ES-I3 (cell line): ENCODE measurements around the gene ACVR1B.

Source experiments
- H3K36me3 ChIP-seq: 2 replicates; pipeline ENCODE4 v1.6.1; 2013; ENCODE audit warnings: mild to moderate bottlenecking, low read length, control low read depth, moderate library complexity; ENCODE audit not compliant: insufficient read depth
- H3K4me1 ChIP-seq: 2 replicates; pipeline ENCODE4 v1.6.1; 2013; ENCODE audit warnings: mild to moderate bottlenecking, control low read depth, low read length; ENCODE audit not compliant: insufficient read depth
- H3K9ac ChIP-seq: 2 replicates; pipeline ENCODE4 v1.6.1; 2013; ENCODE audit warnings: low read depth, mild to moderate bottlenecking, low read length, moderate library complexity
- H3K9me3 ChIP-seq: 2 replicates; pipeline ENCODE4 v1.6.1; 2013; ENCODE audit warnings: mild to moderate bottlenecking, low read length, moderate library complexity; ENCODE audit not compliant: control insufficient read depth, insufficient read depth

The ACVR1B gene

DNA sequence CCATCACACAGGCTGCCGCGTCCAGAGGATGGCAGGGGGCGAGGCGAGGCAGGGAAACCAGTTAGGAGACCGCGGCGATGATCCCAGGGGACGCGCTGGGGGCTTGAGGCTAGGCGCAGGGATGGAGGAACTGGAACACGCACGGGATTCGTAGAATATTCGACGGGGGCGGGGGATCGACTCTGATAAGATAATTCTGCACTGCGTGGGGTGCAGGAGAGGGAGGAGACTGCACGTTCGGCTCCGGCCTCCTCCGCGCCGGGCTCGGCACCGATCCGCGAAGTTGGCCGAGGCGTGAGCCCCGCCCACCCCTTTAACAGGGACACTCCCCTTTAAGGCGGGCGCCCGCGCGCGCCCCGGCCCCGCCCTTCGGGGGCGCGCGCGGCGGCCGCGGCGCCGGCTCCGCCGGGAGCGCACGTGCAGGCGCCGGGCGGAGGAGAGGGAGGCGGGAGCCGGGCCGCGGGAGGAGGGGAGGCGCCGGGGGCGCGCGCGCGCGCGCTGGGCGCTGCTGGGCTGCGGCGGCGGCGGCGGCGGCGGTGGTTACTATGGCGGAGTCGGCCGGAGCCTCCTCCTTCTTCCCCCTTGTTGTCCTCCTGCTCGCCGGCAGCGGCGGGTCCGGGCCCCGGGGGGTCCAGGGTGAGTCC, at the start of gene ACVR1B:
Gene ACVR1B, plus strand, starts transcription at position 501 of the 644 bp plus-strand sequence. Its CDS starts 45 bp downstream, at position 546.
- H3K9ac ChIP-seq, result peak within 1 kb of the TSS; percentile 90
- peaks cover 6% of the 10 kb centered on the region; the same call in 1 of the 2 replicates for H3K4me1 ChIP-seq
- no peaks in the 10 kb centered on the region for H3K9me3 ChIP-seq
- H3K36me3 ChIP-seq, result no peaks in the 10 kb centered on the region

DNA sequence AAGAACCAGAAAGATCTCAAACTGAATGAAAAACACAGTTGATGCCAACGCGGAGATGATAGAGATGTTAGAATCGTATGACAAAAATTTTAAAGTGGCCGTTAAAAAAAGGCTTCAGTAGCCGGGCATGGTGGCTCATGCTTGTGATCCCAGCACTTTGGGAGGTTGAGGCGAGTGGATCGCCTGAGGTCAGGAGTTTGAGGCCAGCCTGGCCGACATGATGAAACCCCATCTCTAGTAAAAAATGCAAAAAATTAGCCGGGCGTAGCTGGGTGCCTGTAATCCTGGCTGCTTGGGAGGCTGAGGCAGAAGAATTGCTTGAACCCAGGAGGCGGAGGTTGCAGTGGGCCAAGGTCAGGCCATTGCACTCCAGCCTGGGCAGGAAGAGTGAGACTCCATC, 49.6 kb upstream of the ACVR1B start:
- Histone ChIP-seq H3K36me3 (no peaks in the 10 kb centered on the region), H3K9ac (no peak overlapping the region), H3K9me3 (no peaks in the 10 kb centered on the region), H3K4me1 (peaks cover 12% of the 10 kb centered on the region; the same call in 1 of the 2 replicates)

DNA sequence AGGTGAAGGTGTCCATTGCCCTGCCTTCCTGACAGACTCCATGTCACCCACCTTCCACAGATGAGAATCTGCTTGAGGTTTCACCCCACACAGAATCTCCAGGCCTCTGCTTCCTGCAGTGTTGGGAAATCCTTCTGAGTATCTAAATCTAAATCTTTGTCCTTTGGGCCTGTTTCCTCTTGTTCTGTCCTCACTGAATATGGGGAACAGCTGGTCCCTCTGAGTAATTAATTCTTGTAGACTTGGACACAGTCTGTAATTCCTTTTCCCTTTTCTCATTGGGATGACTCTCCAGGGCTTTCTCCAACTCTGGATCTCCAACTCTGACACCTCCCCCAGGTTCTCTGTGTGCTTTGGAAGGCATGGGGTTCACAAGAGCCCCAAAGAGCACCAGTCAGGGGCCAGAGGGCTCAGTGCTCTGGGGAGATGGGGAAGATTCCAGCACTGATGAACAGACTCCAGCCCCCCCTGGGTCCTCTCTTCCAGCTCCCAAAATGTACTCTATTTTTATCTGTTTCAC, 46.5 kb upstream of the ACVR1B start:
- peaks cover 12% of the 10 kb centered on the region; the same call in 1 of the 2 replicates for H3K4me1 ChIP-seq
- no peak overlapping the region for H3K9ac ChIP-seq
- H3K9me3 ChIP-seq, result no peaks in the 10 kb centered on the region
- no peaks in the 10 kb centered on the region for H3K36me3 ChIP-seq

DNA sequence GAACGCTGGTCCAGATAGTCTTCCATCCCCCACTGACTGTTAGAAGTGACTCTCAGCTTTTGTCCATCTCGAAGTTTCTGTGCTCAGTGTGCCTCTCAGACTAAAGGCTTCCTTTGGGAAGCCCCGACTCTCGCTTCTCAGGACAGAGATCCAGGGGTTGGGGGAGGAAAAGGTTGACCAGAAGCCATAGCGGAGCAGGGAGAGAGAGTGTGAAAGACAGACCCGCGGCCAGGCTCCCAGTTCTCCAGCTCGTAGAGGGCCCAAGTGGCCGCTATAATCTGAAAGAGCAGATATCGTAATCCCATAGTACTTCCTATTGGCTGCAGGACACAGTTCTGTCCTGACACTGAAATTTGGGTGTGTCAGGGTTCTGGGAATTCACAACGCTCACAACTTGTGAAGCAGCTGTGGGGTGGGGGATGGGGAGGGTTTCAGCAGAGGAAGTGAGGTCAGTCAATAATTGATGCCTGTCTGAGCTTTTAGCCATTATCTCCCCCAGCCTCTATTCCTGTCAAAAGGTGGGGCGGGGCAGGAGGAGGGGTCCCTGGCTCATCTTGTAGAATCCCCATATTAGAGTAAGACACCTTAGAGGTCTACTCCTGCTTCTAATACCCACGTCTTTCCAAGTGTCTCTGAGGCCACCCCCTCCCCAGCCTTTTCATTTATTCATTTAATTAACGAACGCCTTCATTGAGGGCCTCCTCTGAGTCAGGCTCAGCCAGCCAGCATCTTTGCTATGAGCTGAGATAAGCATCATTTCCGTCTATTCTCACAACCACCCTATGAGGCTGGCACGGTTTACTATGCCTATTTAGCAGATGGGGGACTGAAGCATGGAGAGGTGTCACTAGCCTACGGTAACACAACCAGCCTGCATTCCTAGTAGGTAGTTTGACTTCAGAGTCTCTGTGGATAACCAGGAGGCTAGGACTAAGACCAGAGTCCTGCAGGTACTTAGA, 45.7 kb upstream of the ACVR1B start:
- H3K9ac ChIP-seq, result no peak overlapping the region
- H3K36me3 ChIP-seq, result no peaks in the 10 kb centered on the region
- no peaks in the 10 kb centered on the region for H3K9me3 ChIP-seq
- H3K4me1 ChIP-seq, result peaks cover 12% of the 10 kb centered on the region; the same call in 1 of the 2 replicates

DNA sequence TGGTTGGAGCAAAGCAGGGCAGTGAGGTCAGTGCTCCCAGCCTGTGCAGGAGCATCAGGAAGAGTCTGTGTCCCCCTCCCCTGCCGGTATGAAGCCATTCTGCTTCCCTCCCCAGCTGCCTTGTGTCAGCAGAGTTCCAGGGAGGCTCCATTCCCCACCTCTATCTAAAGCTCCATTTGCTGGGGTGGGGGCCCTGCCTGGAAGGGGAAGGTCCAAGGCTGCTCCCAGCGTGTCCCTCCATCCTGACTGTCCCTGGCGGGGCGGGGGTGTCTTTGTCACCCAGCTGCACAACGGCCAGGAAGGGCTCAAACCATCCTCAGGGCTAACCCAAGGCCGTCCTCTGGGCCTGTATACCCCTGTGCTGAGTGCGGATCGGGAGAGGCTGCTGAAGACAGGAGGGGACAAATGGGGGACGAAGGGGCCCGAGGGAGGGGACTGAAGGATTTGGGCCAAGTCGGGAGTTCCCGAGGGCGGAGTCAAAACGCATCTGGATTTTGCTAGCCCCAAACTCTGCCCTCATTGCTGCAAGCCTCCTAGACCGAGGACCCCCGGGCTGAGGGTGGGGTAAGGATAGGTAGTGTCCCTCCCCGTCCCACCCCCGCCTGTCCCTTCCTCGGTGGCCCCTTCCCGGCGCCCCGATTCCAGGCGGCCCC, 44.9 kb upstream of the ACVR1B start:
- no peaks in the 10 kb centered on the region for H3K36me3 ChIP-seq
- H3K4me1 ChIP-seq, result peaks cover 12% of the 10 kb centered on the region; the same call in 1 of the 2 replicates
- no peaks in the 10 kb centered on the region for H3K9me3 ChIP-seq
- peak overlapping the region; percentile 56; the same call in 1 of the 2 replicates for H3K9ac ChIP-seq

DNA sequence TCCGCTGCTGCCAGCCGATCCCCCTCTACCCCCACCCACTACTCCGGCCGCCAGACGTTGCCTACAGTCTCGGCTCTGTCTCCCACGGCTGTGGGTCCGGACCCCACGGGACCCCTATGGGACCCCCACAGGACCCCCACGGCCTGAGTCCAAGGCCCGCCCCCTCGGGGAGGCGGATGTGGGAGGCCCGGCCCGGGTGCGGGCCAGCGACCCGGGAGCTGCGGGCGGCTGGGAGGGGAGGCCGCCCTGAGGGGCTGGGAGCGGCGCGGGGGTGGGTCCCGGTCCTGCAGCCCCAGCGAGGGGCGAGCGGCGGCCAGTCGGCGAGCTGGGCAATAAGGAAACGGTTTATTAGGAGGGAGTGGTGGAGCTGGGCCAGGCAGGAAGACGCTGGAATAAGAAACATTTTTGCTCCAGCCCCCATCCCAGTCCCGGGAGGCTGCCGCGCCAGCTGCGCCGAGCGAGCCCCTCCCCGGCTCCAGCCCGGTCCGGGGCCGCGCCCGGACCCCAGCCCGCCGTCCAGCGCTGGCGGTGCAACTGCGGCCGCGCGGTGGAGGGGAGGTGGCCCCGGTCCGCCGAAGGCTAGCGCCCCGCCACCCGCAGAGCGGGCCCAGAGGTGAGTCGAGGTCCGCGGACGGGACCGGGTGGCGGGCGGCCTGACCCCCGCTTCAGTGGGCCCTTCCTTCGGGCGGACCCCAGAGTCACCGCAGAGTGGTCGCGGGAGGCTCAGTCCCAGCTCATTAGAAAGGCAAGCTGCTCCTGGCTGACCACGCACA, 44.2 kb upstream of the ACVR1B start, which contains the start of gene ACVRL1:
Gene ACVRL1, plus strand, starts transcription at position 422 of the 773 bp plus-strand sequence. CDS start 4,971 bp downstream, outside the sequence.
- Histone ChIP-seq H3K9ac (peak within 1 kb of the TSS; percentile 56; the same call in 1 of the 2 replicates), H3K9me3 (no peaks in the 10 kb centered on the region), H3K4me1 (peaks cover 13% of the 10 kb centered on the region; the same call in 1 of the 2 replicates), H3K36me3 (no peaks in the 10 kb centered on the region)

DNA sequence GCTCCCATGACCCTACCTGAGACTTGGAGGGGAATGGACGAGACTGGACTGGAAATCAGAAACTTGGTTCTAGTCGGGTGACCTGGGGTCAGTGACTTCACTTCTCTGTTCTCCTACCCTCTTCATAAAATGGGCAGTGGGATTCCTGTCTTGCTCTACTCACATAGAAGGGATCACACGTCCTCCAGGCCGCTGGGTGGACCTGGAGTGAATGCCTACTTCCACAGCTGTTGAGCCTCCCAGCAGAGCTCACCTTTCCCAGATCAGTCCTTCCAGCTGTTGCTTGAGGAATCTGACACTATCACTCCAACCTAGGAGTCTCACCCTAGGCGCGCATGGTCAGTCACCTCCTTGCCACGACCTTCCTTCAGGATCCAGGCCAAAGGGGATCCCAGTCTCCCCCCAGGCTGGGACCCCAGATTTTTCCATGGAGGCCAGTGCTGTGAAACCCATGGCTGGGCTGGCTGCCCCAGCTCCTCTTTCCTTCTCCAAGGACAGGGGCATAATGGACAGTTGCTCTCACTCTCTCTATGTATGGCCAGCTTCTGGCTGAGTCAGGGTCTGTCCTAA, 43.6 kb upstream of the ACVR1B start:
- H3K4me1 ChIP-seq, result peaks cover 18% of the 10 kb centered on the region; the same call in 1 of the 2 replicates
- no peaks in the 10 kb centered on the region for H3K36me3 ChIP-seq
- H3K9me3 ChIP-seq, result no peaks in the 10 kb centered on the region
- peak overlapping the region; percentile 56; the same call in 1 of the 2 replicates for H3K9ac ChIP-seq

DNA sequence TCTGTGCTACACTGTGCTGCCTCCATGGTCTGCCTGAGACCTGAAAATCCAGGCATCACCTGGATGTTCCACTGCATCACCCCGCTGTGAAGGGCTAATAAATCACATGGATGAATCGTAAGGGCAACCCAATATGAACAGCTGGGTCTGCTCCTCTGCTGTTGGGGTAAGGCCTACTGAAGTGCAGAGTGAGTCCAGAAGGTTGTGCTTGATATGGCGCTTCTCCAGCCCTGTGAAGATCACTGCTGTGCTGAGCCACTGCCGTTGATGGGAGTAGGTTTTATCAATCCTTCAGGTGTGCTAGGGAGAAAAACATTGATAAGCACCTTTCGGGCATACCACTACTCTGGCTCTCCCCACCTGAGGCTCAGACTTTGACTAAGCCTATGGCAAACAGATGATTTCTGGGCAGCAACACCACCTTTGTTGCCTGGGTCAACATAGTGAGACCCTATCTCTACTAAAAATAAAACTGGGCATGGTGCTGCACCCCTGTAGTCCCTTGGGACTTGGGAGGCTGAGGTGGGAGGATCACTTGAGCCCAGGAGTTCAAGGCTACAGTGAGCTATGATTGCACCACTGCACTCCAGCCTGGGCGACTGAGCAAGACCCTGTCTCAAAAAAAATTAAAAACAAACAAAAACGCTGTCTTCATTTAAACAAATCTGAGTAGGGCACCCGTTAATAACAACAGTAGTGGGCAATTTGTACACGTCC, 42.5 kb upstream of the ACVR1B start:
- Histone ChIP-seq H3K36me3 (no peaks in the 10 kb centered on the region), H3K9ac (no peak overlapping the region), H3K9me3 (no peaks in the 10 kb centered on the region), H3K4me1 (peaks cover 18% of the 10 kb centered on the region; the same call in 1 of the 2 replicates)

DNA sequence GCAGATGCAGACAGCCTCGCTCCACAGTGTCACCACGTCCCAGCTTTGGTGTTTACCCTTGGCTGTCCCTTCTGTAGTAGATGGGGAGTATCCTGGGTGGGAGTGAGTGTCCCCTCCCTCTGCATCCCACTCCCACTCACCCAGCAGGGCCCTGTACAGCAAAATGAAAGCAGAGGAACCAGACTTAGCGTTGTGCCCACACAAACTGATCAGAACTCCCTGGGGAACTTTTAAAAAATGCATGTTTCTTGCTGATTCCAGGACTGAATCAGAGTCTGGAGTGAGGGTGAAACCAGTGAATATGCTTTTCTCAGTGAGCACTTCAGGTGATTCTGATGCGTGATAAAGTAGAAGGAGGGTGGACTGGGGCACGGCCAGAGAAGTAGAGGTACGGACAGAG, 41.3 kb upstream of the ACVR1B start:
- H3K4me1 ChIP-seq, result peaks cover 18% of the 10 kb centered on the region; the same call in 1 of the 2 replicates
- no peaks in the 10 kb centered on the region for H3K36me3 ChIP-seq
- no peak overlapping the region for H3K9ac ChIP-seq
- no peaks in the 10 kb centered on the region for H3K9me3 ChIP-seq

DNA sequence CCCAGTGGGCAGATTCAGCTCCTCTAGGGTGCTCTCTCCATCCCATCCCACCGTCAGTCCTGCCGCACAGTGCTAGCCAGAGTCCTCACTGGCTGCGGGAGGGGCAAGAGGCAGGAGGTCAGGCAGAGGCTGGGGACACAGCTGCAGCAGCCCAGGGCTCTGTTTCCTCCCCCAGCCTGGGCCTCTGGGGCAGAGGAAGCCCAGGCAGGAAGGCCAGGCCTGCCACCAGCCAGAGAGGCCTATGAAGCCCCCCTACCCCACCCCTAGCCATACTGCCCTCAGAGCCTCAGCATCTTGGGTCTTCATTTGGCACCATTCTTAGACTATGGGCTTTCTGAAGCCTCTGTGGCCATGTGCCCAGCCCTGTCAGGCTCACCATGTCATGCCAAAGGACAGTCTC, 40.8 kb upstream of the ACVR1B start:
- no peaks in the 10 kb centered on the region for H3K9me3 ChIP-seq
- H3K36me3 ChIP-seq, result no peaks in the 10 kb centered on the region
- H3K9ac ChIP-seq, result no peak overlapping the region
- H3K4me1 ChIP-seq, result peaks cover 14% of the 10 kb centered on the region; the same call in 1 of the 2 replicates

DNA sequence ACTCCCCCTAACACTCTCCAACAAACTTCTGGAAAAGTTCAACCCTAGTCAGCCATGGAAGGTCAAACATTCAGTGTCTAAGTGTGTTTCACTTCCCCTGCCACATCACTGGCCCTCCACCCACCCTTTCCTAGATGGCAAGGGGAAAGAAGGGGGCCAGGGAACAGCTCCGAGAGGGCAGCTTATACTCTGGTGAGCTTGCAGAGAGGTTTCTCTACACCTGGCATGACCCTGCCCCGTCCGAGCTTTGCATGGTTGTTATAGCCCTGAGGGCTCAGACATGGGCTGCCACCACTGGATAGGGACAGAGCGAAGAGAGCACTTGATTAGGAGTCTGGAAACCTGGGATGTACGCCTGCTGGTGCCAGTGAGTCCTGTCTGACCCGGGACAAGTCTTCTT, 40.2 kb upstream of the ACVR1B start:
- Histone ChIP-seq H3K4me1 (peaks cover 7% of the 10 kb centered on the region; the same call in 1 of the 2 replicates), H3K36me3 (no peaks in the 10 kb centered on the region), H3K9ac (no peak overlapping the region), H3K9me3 (no peaks in the 10 kb centered on the region)

DNA sequence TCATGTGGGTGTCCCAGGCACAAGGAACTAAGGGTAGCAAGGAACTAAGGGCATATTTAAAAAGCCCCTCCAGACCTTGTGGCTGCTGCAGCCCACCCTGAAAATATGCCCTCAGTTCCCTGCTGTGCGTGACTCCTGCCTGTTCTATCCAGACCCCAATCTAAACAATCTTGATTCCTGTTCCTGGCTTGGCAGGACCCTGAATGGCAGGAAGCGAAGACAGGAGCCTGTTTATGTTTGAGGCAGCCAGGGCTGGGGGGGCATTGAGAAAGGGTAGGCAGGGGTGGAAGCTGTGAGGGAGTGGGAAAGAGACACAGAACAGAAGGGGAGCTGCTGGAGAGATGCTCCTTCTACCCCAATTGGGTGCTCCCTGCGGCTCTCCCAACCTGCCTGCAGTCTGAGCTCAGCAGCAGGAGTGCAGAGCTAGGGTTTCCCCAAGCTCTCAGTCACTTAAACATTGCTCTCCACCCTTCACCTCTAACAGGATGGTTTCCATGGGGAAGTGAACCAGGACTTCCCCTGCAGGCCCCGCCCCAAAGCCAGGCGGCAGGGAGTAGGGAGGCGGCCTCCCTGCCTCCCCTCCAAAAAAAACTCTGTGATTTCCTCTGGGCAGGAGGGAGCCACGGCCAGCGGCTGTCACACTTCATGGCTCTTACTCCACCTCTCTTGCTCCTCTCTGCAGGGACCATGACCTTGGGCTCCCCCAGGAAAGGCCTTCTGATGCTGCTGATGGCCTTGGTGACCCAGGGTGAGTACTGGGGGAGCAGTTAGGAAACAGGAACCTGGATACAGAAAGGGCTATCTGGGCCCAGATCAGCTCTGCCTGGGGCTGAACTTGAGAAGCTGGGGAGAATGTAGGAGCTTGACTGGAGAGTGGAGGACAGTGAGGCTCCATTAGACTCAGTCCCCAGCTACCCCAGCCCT, 39.4 kb upstream of the ACVR1B start:
- no peak overlapping the region for H3K9ac ChIP-seq
- H3K4me1 ChIP-seq, result peaks cover 6% of the 10 kb centered on the region; the same call in 1 of the 2 replicates

More for the DNA sequence above, 39.4 kb upstream of the ACVR1B start:
- Histone ChIP-seq H3K36me3 (no peaks in the 10 kb centered on the region), H3K9me3 (no peaks in the 10 kb centered on the region)
